Neural progenitor cell (in vitro differentiated cells): ENCODE data around the gene TMEM145.

Experiments
- CTCF ChIP-seq: fragments of 200-600 bp; sonication (generic); IDR thresholded peaks from 2 replicates; pipeline ENCODE4 v1.5.1; 2017; ENCODE audit warnings: antibody characterized with exemption, mild to moderate bottlenecking
- EZH2 ChIP-seq: fragments of 200-600 bp; sonication (generic); IDR thresholded peaks from 2 replicates; pipeline ENCODE4 v1.6.1; 2017; ENCODE audit warnings: antibody characterized with exemption, mild to moderate bottlenecking, moderate library complexity
- EZH2phosphoT487 ChIP-seq: fragments of 200-600 bp; sonication (generic); IDR thresholded peaks from 2 replicates; pipeline ENCODE4 v1.6.1; 2017; ENCODE audit warnings: antibody characterized with exemption

GRCh38 chr19:42367929-42368328, 54.8 kb downstream of the TMEM145 start:
- TF ChIP-seq CTCF, result no peak
- TF ChIP-seq EZH2, result no peak
- no peak for TF ChIP-seq EZH2phosphoT487
